GM10847 (cell line): ENCODE measurements around the gene EXT2.

Source experiments
- POLR2A ChIP-seq: IDR thresholded peaks from 2 replicates; pipeline ENCODE4 v1.6.1; 2011; ENCODE audit not compliant: insufficient read length; ENCODE audit errors: extremely low read depth

The EXT2 gene

DNA sequence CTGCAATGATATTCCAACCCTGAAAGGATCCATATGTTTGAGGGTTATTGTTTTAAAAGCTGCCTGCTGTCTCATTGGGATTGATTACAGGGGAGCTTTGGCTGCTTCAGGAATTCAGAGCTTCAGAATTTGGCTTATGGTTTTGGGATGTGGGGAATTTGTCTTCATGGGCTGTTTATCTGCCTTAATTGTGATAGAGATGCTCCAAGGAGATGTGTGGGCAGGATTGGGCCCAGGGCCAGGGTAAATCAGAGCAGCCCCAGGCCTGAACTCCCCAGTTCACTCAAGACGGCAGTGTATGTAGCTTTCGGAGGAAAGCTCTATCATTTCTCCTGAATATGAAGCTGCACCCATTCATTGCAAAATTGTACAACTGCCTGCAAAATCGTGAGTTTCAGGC lies 126.0 kb downstream of the EXT2 start:
- no peak for TF ChIP-seq POLR2A

DNA sequence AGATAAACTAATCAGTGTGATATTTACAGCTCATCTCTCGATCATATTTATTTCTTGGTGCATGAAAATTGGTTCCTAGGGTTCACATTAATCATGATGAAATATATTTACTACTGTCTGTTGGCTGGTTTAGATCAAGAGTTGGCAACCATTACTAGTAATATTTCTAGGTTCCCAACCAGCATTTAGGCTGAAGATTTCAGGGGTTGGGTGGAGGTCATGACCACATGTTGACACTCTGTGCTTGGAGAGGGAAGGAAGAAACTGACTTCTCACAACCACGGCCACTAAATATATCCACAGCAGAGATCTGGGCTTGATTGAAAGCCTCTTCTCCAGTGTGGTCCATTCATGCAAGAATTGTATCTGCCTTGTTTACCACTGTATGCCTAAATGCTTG lies 126.5 kb downstream of the EXT2 start:
- TF ChIP-seq POLR2A = no peak

DNA sequence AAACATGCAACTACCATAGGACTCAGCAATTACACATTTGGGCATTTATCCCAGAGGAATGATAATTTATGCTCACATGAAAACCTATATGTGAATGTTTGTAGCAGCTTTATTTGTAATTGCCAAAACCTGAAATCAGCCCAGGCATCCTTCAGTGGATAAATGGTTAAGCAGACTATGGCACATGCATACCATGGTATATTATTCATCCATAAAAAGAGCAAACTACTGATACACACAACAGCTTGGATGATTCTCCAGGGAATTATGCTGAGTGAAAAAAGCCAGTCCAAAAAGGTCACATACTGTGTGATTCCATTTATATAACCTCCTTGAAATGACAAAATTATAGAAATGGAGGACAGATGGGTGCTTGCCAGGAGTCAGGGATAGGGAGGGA lies 127.8 kb downstream of the EXT2 start:
- no peak for TF ChIP-seq POLR2A

DNA sequence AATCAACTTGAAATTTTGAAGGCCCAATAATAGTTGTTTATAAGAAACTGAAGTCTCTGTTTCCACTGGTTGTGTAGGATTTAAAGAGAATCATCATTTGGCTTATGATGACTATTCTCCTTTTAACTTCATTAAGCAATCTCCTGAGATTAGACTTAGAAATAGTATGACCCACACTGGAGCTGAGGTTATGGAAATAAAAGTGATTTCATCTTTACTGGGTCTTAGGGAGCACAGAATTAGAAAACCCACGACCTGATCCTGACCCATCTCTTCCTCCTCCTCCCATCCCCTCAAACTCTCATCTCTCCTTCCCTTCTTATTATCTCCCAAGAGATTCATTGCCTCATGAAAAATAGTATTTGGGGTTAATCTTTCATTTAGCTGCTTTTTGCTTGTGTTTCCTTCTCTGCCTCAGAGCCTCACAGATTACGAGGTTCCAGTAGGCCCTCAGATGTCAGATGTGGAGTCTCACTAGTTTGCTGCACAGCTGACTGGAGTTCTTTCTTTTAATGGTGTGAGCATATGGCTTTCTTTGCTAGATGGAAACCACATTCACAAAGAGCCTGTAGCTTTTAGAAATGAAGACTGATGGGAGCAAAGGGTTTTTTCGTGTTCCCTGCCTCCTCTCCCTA lies 129.5 kb downstream of the EXT2 start:
- TF ChIP-seq POLR2A = no peak

DNA sequence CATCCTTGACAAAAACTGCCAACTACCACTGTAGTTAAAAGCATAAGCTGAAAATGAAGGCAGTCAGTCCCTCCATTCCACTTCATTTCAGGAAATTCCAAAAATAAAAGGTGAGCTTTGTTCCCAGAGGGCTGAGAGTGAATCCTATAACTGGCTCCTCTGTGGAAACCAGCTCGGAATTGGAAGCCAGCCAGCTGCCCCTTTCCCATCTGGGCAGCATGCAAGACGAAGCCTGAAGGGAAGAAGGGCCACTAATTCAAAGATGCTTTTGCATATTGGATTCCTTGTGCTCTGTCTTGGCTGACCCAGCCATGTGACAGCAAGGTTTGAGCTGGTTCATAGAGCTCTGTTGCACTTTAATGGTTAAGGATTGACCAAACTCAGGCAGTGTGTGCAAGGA lies 131.0 kb downstream of the EXT2 start:
- no peak for TF ChIP-seq POLR2A

DNA sequence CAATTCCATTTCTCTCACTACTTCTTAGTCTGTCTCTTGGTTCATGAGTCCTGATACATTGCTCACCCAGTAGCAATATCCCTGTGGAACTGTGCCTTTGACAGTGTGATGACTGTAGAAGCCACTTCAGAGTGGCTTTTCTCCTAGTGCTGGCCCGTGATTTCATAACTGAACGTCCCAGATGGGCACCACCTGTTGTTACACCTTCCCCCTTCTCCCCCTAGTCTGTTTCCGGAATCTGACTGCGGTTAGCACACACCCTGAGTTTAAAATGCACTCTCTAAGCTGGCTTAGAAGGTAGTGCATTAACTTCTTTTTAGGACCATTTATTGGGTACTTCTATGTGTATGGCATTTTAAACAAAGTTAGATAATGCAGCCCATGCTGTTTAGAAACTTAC lies 131.5 kb downstream of the EXT2 start:
- TF ChIP-seq POLR2A = no peak

DNA sequence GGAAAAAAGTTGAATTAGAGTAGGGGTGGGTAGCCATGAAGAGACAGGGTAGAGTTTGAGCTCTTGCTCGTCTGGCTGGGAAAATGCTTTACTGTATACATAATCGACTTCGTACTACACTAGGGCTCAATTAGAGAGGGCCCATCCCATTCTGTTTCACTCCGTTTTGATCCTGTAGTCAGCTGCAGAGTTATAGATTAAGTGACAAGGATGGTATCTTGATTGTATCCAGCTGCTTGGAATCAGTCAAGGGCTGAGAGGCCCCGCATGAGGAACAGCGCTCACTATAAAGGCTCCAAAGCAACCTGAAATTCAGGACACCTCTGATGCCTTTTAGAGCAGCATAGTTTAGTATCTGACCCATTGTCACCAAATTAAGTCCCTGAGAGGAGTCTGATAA lies 132.9 kb downstream of the EXT2 start:
- TF ChIP-seq POLR2A = no peak

DNA sequence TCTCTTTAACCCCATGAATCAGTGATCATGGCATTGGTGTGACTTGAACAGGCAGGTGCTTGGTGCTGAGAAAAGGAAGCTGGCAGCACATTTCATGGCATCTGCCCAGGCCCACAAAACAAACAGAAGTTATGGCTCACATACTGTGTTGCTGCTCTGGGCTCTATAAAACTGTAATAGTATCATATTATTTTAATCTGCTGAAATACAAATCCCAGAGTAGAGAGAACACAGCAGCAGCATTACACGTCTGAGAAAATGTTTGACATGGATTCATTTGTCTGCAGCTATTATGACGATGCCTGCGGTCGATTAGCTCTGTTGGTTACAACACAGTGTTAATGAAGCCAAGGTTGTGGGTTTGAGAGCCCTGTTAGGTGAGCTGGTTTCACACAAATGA lies 133.6 kb downstream of the EXT2 start:
- no peak for TF ChIP-seq POLR2A

DNA sequence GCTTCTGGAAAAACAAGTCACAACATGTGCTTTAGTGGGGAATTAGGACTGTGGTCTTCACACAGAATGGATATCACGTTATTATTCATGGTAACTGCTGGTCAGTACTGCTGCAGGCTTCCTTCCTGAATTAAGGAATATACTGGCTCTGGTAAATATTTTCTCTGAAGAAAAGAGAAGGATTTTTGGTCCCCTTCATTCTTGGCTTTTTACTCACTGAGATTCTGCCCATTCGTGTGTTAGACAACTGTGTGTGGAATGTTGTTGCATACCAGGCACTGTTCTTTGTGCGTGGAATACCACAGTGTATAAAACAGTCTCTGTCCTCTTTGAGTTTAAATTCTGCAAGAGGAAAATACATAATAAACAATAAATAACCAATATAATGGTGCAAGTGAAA lies 134.1 kb downstream of the EXT2 start:
- no peak for TF ChIP-seq POLR2A

DNA sequence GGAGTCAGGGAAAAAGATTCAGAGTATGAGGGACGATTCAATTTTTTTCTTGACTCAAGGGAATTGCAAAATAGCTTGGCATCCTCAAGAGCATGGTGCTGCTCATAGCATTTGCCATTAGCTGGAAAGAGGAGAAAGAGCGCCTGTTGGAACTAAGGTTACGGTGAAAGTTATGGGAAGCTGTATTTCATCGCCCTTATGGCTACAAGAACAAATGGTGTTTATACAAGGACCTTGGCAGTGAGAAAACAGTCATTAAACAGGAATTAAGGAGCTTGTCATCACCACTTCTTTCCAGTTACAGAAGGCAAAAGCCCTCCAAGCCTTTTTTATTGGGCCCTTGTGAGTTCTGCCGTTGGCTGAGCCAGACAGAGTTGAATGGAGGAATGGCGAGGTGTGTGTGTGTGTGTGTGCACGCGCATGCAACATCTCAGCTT lies 140.3 kb downstream of the EXT2 start:
- TF ChIP-seq POLR2A = no peak

DNA sequence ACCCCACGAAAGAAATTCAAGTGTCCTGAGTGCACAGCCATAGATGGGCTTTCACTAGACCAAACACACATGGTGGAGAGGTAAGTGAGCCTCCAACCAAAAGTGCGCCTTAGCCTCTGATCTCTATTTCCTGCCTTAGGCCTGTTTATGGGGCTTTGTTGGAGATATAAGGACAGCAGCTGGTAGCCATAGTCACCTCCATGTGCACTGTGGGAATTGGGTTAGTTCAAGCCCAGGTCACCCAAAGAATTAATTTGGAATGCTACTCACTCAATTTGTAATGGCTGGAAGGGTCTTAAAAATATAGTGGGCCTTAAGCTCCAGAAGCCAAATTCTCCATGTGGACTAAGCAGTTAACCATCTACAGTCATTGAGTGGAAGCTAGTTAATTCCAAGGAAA lies 140.8 kb downstream of the EXT2 start:
- no peak for TF ChIP-seq POLR2A

DNA sequence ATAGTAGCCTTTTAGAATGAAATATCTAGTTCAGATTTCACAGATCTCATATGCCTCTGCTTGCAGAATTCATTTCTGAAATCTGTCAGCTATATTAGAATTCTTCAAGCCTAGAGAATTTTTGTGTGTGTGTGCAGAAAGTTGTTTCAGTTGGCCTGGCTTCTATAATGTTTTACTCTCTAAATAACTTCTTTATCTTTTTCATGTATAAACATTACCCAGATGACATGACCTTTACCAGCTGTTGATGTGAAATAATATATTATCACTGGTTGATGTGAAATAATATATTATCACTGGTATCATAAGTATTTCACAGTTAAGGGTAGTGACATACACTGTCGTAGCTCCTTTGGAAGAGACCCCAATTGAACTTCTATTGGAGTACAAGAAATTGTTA lies 141.7 kb downstream of the EXT2 start:
- TF ChIP-seq POLR2A = no peak

DNA sequence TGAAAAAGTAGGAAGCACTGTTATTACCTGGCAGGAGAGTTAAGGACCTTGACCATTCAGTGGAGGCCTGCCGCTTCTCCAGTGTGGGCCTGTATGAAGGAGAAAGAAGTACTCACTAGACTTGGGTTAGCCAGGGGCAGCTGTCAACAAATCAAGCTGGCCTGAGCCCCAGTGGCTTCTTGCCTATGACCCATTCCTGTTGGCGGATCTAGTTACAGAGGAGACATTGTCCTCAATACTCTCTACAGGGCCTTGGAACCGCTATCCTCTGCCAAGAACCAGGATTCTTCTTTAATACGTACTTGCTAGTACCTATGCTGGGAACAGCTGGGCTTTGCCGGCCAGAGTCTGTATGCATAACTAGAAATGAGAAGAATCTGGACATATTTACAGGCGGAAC lies 146.4 kb downstream of the EXT2 start:
- TF ChIP-seq POLR2A = no peak

DNA sequence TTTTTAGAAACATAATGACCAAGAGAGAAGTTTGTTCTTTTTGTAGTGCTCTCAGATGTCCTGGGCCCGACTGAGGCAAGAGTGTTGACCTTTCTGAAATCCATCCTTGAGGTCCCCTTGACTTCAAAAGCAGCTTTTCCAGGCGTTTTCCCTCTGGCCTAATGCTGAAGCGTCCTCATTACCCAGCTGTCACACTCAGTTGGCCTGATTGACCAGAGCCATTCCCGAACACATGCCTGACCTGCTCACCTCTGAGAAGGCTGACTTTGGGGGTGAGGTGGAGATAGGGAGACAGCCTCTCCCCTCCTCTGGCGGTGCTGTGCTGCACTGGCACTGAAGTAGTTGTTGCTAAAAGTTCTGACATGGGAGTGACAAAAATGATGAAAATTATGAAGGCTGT lies 147.6 kb downstream of the EXT2 start:
- TF ChIP-seq POLR2A = no peak

DNA sequence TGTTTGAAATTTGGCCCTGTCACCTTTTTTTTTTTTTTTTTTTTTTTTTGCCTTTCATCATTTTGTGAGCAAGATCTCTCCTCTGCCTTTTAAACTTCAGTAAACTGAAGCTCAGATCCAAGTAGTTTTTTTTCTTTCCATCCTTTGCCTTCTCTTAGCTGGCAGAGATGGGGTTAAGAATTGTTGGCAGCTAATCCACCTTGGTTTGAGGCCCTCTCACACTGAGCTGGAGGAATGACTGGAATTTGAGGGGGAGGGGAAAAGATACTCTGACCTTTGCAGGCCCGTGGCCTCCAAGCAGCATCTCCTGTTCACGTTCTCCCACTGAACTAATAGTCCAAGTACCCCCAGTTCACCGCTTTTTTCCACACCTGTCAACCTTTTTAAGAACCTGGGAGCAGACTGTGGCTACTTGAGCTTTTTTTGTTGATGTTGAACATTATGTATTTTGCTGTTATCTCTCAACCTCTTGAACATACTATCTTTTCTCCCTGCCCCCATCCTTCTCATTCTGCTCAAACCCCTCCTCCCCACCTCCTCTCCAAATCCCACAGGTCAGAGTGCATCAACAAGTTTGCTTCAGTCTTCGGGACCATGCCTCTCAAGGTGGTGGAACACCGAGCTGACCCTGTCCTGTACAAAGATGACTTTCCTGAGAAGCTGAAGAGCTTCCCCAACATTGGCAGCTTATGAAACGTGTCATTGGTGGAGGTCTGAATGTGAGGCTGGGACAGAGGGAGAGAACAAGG lies 148.3 kb downstream of the EXT2 start:
- no peak for TF ChIP-seq POLR2A

DNA sequence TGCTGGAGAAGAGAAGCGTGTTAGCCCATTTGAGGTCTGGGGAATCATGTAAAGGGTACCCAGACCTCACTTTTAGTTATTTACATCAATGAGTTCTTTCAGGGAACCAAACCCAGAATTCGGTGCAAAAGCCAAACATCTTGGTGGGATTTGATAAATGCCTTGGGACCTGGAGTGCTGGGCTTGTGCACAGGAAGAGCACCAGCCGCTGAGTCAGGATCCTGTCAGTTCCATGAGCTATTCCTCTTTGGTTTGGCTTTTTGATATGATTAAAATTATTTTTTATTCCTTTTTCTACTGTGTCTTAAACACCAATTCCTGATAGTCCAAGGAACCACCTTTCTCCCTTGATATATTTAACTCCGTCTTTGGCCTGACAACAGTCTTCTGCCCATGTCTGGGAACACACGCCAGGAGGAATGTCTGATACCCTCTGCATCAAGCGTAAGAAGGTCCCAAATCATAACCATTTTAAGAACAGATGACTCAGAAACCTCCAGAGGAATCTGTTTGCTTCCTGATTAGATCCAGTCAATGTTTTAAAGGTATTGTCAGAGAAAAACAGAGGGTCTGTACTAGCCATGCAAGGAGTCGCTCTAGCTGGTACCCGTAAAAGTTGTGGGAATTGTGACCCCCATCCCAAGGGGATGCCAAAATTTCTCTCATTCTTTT lies 149.3 kb downstream of the EXT2 start:
- TF ChIP-seq POLR2A = no peak
